Epithelial cell of esophagus (primary cell): Measurements from ENCODE around the gene ZNF587B.
"Not testable (repeated sequence)": the region's sequence is repeated elsewhere in the genome, so short reads cannot be mapped to it uniquely, and the experiment has no call there.

Experiments used
- DNase-seq: peaks from one replicate; pipeline ENCODE4 v3.0.0; 2010; ENCODE audit warnings: low read depth
- H3K4me3 ChIP-seq: 2 replicates; pipeline ENCODE4 v1.5.1; 2011; ENCODE audit warnings: mild to moderate bottlenecking, low read length, control low read depth
- TF ChIP-seq, protein P1 (sequence below): IDR thresholded peaks from 2 replicates; pipeline ENCODE4 v1.5.1; 2011; ENCODE audit warnings: low read depth, mild to moderate bottlenecking, low read length, control low read depth, inconsistent platforms; ENCODE audit not compliant: insufficient read depth; ENCODE audit errors: missing control alignments

ZNF587B gene

DNA sequence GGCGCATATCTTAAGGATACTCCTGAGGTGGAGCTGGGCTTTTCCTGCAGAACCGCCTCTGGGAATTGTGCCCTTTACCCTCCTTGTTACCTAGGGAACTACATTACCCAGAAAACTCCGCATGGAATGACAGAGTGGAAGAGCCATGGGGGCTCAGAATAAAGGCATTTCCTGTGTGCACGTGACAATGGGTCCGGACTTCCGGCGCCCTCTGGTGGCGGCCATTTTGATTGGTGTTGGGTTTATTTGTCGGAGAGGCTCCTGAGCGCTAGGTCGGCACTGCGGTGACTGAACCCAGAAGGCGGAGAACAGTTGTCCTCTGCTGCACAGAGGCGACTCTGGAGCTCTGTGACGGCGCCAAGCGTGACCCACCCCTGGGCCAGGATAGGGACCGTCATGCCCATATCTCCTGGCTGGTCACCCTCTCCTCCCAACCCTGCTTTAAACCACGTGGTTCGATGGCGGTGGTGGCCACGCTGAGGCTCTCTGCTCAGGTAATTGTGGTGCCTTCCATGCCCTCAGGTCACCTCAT, at the start of gene ZNF587B:
TSS of gene ZNF587B (plus strand) at position 229 of the 532 bp plus-strand sequence. CDS start at position 459, 230 bp downstream.
- H3K4me3 ChIP-seq, result peak within 1 kb of the TSS; percentile 79
- TF ChIP-seq, protein P1, sequence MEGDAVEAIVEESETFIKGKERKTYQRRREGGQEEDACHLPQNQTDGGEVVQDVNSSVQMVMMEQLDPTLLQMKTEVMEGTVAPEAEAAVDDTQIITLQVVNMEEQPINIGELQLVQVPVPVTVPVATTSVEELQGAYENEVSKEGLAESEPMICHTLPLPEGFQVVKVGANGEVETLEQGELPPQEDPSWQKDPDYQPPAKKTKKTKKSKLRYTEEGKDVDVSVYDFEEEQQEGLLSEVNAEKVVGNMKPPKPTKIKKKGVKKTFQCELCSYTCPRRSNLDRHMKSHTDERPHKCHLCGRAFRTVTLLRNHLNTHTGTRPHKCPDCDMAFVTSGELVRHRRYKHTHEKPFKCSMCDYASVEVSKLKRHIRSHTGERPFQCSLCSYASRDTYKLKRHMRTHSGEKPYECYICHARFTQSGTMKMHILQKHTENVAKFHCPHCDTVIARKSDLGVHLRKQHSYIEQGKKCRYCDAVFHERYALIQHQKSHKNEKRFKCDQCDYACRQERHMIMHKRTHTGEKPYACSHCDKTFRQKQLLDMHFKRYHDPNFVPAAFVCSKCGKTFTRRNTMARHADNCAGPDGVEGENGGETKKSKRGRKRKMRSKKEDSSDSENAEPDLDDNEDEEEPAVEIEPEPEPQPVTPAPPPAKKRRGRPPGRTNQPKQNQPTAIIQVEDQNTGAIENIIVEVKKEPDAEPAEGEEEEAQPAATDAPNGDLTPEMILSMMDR, result peak; percentile 43
- peak; percentile 85 for DNase-seq

DNA sequence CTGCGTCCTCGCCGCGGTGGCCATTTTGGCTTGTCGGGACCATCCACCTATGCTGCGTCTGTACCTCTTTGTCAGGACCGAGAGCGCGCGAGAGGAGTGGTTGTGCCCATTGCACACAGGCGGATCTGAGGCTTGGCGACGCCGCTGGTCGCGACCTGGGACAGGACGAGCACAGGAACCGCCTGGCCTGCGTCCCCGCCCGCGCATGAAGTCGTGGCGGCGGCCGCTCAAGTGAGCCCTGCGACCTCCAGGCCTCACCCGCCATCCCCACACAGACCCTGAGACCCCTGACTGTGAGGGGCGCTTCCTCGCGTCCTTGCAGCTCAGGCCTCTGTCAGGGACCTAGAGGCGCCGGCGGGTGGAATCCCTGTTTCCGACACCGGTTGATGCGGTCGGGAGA, 43.8 kb upstream of the ZNF587B start:
- DNase-seq, result no peak
- TF ChIP-seq, protein P1, result no peak
- H3K4me3 ChIP-seq, result no peak overlapping the region

DNA sequence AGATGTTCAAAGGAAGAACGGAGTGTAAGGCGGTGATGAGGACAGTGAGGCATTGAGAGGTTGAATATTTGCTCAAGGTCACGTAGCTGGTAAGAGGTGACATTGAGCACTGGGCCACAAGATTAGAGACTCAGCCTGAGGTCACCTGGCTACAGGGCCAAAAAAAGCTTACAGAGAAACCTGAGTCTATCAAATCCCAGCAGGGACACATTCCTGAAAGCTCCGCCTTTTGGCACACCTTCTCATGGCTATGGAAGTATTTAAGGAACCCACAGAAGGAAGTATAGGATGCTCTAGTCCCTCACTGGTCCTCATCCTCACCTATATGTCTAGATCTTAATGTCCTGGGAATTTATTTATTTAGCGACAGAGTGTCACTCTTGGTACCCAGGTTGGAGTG, 43.2 kb upstream of the ZNF587B start:
- DNase-seq, result no peak
- no peak overlapping the region for H3K4me3 ChIP-seq
- TF ChIP-seq, protein P1, result no peak

DNA sequence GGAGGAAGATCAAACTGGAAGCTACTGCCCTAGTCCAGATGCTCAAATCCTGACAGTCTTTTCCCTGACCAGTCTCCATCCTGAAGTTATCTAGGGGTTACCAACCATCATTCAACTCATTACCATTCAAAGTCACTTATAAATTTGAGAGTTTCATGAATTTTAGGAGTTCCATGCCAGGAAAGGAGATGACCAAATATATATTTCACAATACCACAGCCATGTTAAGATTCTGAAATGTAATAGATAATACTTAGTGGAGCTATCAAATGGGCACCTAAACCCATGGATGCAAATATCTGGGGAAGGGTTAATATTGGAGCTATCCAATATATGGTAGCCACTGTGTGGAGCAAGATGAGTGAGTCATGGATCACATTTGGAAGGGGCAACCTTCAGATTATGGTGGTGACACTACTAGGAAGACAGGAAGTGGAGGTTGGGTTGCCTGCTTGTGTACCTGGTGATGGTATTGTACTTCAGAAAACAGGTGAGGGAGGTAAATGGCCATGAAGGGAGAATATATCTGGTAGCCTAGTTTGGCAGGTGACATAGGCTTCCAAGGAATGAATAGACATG, 41.9 kb upstream of the ZNF587B start:
- TF ChIP-seq, protein P1, result no peak
- H3K4me3 ChIP-seq, result no peak overlapping the region

DNA sequence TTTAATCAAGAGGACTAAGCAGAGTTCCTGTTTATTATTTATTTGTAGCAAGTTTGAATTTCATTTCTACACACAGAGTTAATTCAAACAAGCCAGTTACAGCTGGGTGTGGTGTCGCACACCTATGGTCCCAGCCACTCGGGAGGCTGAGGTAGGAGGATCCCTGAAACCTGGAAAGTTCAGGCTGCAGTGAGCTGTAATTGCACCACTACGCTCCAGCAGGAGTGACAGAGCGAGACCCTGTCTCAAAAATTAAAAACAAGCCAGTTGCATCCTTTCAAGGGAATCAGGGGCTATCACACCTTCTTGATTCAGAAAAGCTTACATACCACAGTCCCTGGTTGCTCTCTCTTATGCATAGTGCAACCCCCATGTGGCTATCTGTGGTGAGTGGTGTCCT, 40.8 kb upstream of the ZNF587B start:
- no peak overlapping the region for H3K4me3 ChIP-seq
- TF ChIP-seq, protein P1, result no peak
- no peak for DNase-seq

More for the DNA sequence above, 41.9 kb upstream of the ZNF587B start:
- DNase-seq, result no peak

DNA sequence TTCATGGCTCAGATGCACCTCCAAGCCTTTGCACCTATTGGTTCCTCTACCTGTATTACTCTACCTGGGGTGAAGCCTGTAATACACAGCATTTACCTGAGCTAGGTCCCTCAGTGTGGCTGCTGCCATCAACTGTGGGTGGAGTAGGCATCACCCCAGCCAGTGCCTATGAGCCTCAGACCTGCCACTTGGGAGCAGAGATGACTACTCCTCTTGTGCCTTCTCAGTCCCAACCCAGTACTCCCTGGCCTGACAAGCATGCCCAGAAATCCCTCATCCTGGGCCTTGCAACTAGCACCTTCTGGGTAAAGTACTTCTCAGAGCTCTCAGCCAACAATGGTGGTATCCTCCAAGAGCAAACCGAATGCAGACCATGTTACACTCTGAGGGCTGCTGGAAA, 33.5 kb upstream of the ZNF587B start:
- H3K4me3 ChIP-seq, DNase-seq: not testable (repeated sequence)

DNA sequence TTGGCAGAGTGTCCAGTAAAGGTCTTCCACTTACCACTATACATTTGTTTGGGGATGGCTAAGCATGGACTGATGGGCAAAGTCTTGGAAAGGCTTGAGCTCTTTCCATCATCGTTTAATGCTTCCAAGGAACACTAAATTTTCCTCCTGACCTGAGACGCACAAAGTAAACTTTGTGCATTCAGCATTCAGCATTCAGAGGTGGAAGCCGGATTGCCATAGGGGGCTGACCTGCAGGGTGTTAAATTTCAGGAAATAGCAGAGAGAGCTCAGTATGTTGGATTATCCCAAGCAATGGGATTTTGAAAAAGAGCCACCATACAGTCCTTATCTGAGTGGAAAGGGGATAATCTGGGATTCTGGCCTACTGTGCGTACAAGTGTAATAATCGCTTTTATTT, 29.4 kb upstream of the ZNF587B start:
- TF ChIP-seq, protein P1, result no peak
- DNase-seq, result no peak
- no peak overlapping the region for H3K4me3 ChIP-seq
